H9 (cell line): ENCODE results near the gene ZBTB20. TPM values are rescaled to one million over a fixed set of nuclear protein-coding genes. Genes with fewer than 3 reads are reported as not detected.

Source experiments
- DNase-seq: peaks from one replicate; pipeline ENCODE4 v3.0.0-alpha.2; 2017
- H2AFZ ChIP-seq: one replicate; pipeline ENCODE4 v1.6.1; 2013; ENCODE audit warnings: mild to moderate bottlenecking, low read length, control low read depth, moderate library complexity
- H2AK5ac ChIP-seq: 2 replicates; pipeline ENCODE4 v1.6.1; 2013; ENCODE audit warnings: low read length, control low read depth, mixed read lengths; ENCODE audit not compliant: insufficient read length
- H2BK120ac ChIP-seq: one replicate; pipeline ENCODE4 v1.6.1; 2013; ENCODE audit warnings: low read depth, mild to moderate bottlenecking, low read length, control low read depth, inconsistent platforms; ENCODE audit not compliant: poor library complexity, severe bottlenecking
- H2BK12ac ChIP-seq: 2 replicates; pipeline ENCODE4 v1.6.1; 2013; ENCODE audit warnings: low read length, control low read depth, mixed read lengths, low read depth; ENCODE audit not compliant: insufficient read length
- H2BK15ac ChIP-seq: 2 replicates; pipeline ENCODE4 v1.6.1; 2013; ENCODE audit warnings: low read depth, low read length, control low read depth
- H2BK20ac ChIP-seq: one replicate; pipeline ENCODE4 v1.6.1; 2013; ENCODE audit warnings: low read depth, mild to moderate bottlenecking, low read length, control low read depth, inconsistent platforms; ENCODE audit not compliant: poor library complexity, severe bottlenecking
- H2BK5ac ChIP-seq: 2 replicates; pipeline ENCODE4 v1.6.1; 2013; ENCODE audit warnings: low read length, control low read depth, mixed read lengths; ENCODE audit not compliant: insufficient read length
- H3K14ac ChIP-seq: 2 replicates; pipeline ENCODE4 v1.6.1; 2013; ENCODE audit warnings: low read length, control low read depth; ENCODE audit not compliant: insufficient read depth
- H3K18ac ChIP-seq: 2 replicates; pipeline ENCODE4 v1.6.1; 2013; ENCODE audit warnings: low read depth, mild to moderate bottlenecking, mixed read lengths, low read length, control low read depth; ENCODE audit not compliant: insufficient read length
- H3K23ac ChIP-seq: 2 replicates; pipeline ENCODE4 v1.6.1; 2013; ENCODE audit warnings: low read length, control low read depth, mixed read lengths, low read depth; ENCODE audit not compliant: insufficient read length
- H3K23me2 ChIP-seq: 2 replicates; pipeline ENCODE4 v1.6.1; 2013; ENCODE audit warnings: low read depth, mild to moderate bottlenecking, mixed read lengths, low read length, control low read depth; ENCODE audit not compliant: insufficient read length, poor library complexity, severe bottlenecking
- H3K27ac ChIP-seq: 2 replicates; pipeline ENCODE4 v1.5.1; 2013; ENCODE audit warnings: low read length, control low read depth, mixed read lengths, low read depth; ENCODE audit not compliant: insufficient read length
- H3K27me3 ChIP-seq: 2 replicates; pipeline ENCODE4 v1.6.1; 2013; ENCODE audit warnings: low read length, control low read depth, inconsistent platforms; ENCODE audit not compliant: insufficient read depth
- H3K4ac ChIP-seq: 2 replicates; pipeline ENCODE4 v1.6.1; 2013; ENCODE audit warnings: low read depth, mild to moderate bottlenecking, control low read depth, inconsistent platforms, low read length, moderate library complexity
- H3K4me1 ChIP-seq: 2 replicates; pipeline ENCODE4 v1.6.1; 2013; ENCODE audit warnings: low read length, control low read depth, inconsistent platforms; ENCODE audit not compliant: insufficient read depth
- H3K4me2 ChIP-seq: 2 replicates; pipeline ENCODE4 v1.6.1; 2013; ENCODE audit warnings: low read length, control low read depth, mixed read lengths; ENCODE audit not compliant: insufficient read length, insufficient read depth
- H3K56ac ChIP-seq: 2 replicates; pipeline ENCODE4 v1.6.1; 2013; ENCODE audit warnings: low read depth, mild to moderate bottlenecking, mixed read lengths, low read length, control low read depth; ENCODE audit not compliant: insufficient read length
- H3K79me1 ChIP-seq: 2 replicates; pipeline ENCODE4 v1.6.1; 2013; ENCODE audit warnings: low read depth, mild to moderate bottlenecking, moderate library complexity, low read length, control low read depth, inconsistent platforms; ENCODE audit not compliant: insufficient read depth, poor library complexity, severe bottlenecking
- H3K79me2 ChIP-seq: 2 replicates; pipeline ENCODE4 v1.6.1; 2013; ENCODE audit warnings: low read length, control low read depth, inconsistent platforms; ENCODE audit not compliant: insufficient read depth
- H3K9ac ChIP-seq: 2 replicates; pipeline ENCODE4 v1.6.1; 2013; ENCODE audit warnings: low read length, control low read depth, mixed read lengths; ENCODE audit not compliant: insufficient read length; ENCODE audit errors: extremely low read depth
- H3K9me3 ChIP-seq: one replicate; pipeline ENCODE4 v1.6.1; 2013; ENCODE audit warnings: low read depth, low read length, inconsistent platforms; ENCODE audit not compliant: control insufficient read depth
- H3T11ph ChIP-seq: one replicate; pipeline ENCODE4 v1.6.1; 2013; ENCODE audit warnings: mild to moderate bottlenecking, low read length, control low read depth, inconsistent platforms
- H4K20me1 ChIP-seq: one replicate; pipeline ENCODE4 v1.6.1; 2013; ENCODE audit not compliant: control insufficient read depth, insufficient read length, insufficient read depth
- H4K5ac ChIP-seq: 2 replicates; pipeline ENCODE4 v1.6.1; 2013; ENCODE audit warnings: low read depth, mild to moderate bottlenecking, mixed read lengths, low read length, control low read depth; ENCODE audit not compliant: insufficient read length
- H4K8ac ChIP-seq: replicated peaks from 2 replicates; pipeline ENCODE4 v1.6.1; 2013; ENCODE audit warnings: low read length, control low read depth, mixed read lengths, low read depth; ENCODE audit not compliant: insufficient read length
- H4K91ac ChIP-seq: 2 replicates; pipeline ENCODE4 v1.6.1; 2013; ENCODE audit warnings: low read depth, mild to moderate bottlenecking, moderate library complexity, mixed read lengths, low read length, control low read depth; ENCODE audit not compliant: insufficient read length
- H3K27ac Mint-ChIP-seq, 3 experiments: 2 replicates in 2 of 3; 3 replicates in 1 of 3; pipeline ENCODE4 v1.8.0; 2020 to 2021; ENCODE audit warnings: mixed read lengths in 3 of 3, mild to moderate bottlenecking in 1 of 3, moderate library complexity in 1 of 3
- H3K27me3 Mint-ChIP-seq: 2 replicates; pipeline ENCODE4 v1.8.0; 2021; ENCODE audit warnings: low read depth, mild to moderate bottlenecking, moderate library complexity, mixed read lengths
- H3K36me3 Mint-ChIP-seq, 3 experiments: 2 replicates in 2 of 3; 3 replicates in 1 of 3; pipeline ENCODE4 v1.8.0; 2020 to 2021; ENCODE audit warnings: low read depth in 3 of 3, mixed read lengths in 3 of 3; ENCODE audit not compliant: insufficient read depth in 1 of 3
- H3K4me1 Mint-ChIP-seq, 2 experiments: 2 replicates each; pipeline ENCODE4 v1.8.0; 2020; ENCODE audit warnings: mixed read lengths in 2 of 2
- H3K4me3 Mint-ChIP-seq, 2 experiments: 2 replicates in 1 of 2; 3 replicates in 1 of 2; pipeline ENCODE4 v1.8.0; 2020 to 2021; ENCODE audit warnings: mild to moderate bottlenecking in 2 of 2, mixed read lengths in 2 of 2, moderate library complexity in 1 of 2
- H3K9me3 Mint-ChIP-seq, 2 experiments: 2 replicates in 1 of 2; 3 replicates in 1 of 2; pipeline ENCODE4 v1.8.0; 2020; ENCODE audit warnings: mild to moderate bottlenecking in 2 of 2, mixed read lengths in 2 of 2, moderate library complexity in 1 of 2
- CTCF ChIP-seq: fragments of 200-600 bp; sonication (generic); conservative IDR thresholded peaks from 3 replicates; pipeline ENCODE4 v1.8.0; 2021; ENCODE audit warnings: antibody characterized with exemption, mild to moderate bottlenecking
- WGBS: extraction: QIAGEN DNeasy Blood & Tissue Kit; methylation state at CpG from one replicate; pipeline ENCODE4 v1.1.7; 2013; ENCODE audit warnings: missing lambda C conversion rate, low lambda C conversion rate, mixed read lengths; ENCODE audit not compliant: insufficient read length; ENCODE audit errors: extremely low coverage; 5-methylcytosine and 5-hydroxymethylcytosine counted together
- total RNA-seq: library from RNA; stranded (reverse); gene quantifications from 2 replicates; pipeline ENCODE4 v1.2.1, GENCODE V29; 2021

The ZBTB20 gene
- total RNA-seq, 1 experiment from 2014 or later = 0.70 TPM

GRCh38 chr3:114518206-114518808 lies 628.8 kb downstream of the ZBTB20 start:
- no peak for DNase-seq
- Histone ChIP-seq H3K56ac (no peak overlapping the region), H3K4me1 (no peaks in the 10 kb centered on the region; the same call in 1 of the 2 replicates), H3K23ac (no peak overlapping the region), H3K79me2 (no peaks in the 10 kb centered on the region), H4K91ac (no peak overlapping the region), H2BK20ac (peak overlapping the region; percentile 78), H3K27ac (no peak overlapping the region), H2BK5ac (no peak overlapping the region), H3K4ac (no peak overlapping the region), H3K18ac (peak overlapping the region; percentile 60), H2BK12ac (peak overlapping the region; percentile 99), H2AFZ (no peak overlapping the region), H3T11ph (no peak overlapping the region), H3K9ac (no peak overlapping the region), H3K23me2 (no peaks in the 10 kb centered on the region), H2BK15ac (no peak overlapping the region), H3K14ac (peak overlapping the region; percentile 20; the same call in 1 of the 2 replicates), H4K20me1 (no peaks in the 10 kb centered on the region), H3K9me3 (no peaks in the 10 kb centered on the region), H3K27me3 (no peaks in the 10 kb centered on the region), H3K4me2 (no peak overlapping the region), H3K79me1 (no peaks in the 10 kb centered on the region), H4K8ac (no peak overlapping the region), H2BK120ac (no peak overlapping the region), H4K5ac (no peak overlapping the region), H2AK5ac (no peak overlapping the region)
- Mint-ChIP-seq H3K36me3 (no peaks in the 10 kb centered on the region), H3K4me1 (peaks cover 8 to 12% of the 10 kb centered on the region in 2 experiments; a peak in 3 of 4 replicates), H3K27me3 (no peaks in the 10 kb centered on the region), H3K27ac (no peak overlapping the region), H3K4me3 (no peak overlapping the region), H3K9me3 (no peaks in the 10 kb centered on the region)
- TF ChIP-seq CTCF = no peak
- no CpG with 5 or more reads among the region's 1 CpG for WGBS
